Osteoblast (primary cell): Measurements from ENCODE around the gene GRIK4. TPM values are rescaled to one million over a fixed set of nuclear protein-coding genes. Genes with fewer than 3 reads are reported as not detected.
A peak's percentile ranks its signal among the peaks of the same experiment; 100 is the strongest.

ENCODE experiments used
- DNase-seq: peaks from one replicate; pipeline ENCODE4 v3.0.0; 2011; ENCODE audit warnings: low spot score, mixed read lengths; ENCODE audit not compliant: insufficient read length; ENCODE audit errors: missing footprints
- H2AFZ ChIP-seq: 2 replicates; pipeline ENCODE4 v1.6.0; 2011; ENCODE audit warnings: mild to moderate bottlenecking, low read length
- H3K27ac ChIP-seq: 2 replicates; pipeline ENCODE4 v1.5.1; 2011; ENCODE audit warnings: mild to moderate bottlenecking, low read depth, low read length, moderate library complexity
- H3K27me3 ChIP-seq: 2 replicates; pipeline ENCODE4 v1.6.0; 2012; ENCODE audit warnings: mild to moderate bottlenecking, control low read depth, inconsistent platforms, low read length, moderate library complexity; ENCODE audit not compliant: insufficient read depth
- H3K36me3 ChIP-seq: 2 replicates; pipeline ENCODE4 v1.5.1; 2011; ENCODE audit warnings: mild to moderate bottlenecking, low read length, control low read depth, moderate library complexity; ENCODE audit not compliant: insufficient read depth
- H3K4me1 ChIP-seq: 2 replicates; pipeline ENCODE4 v1.5.1; 2011; ENCODE audit warnings: mild to moderate bottlenecking, low read length, control low read depth, moderate library complexity; ENCODE audit not compliant: insufficient read depth
- H3K4me2 ChIP-seq: 2 replicates; pipeline ENCODE4 v1.6.0; 2011; ENCODE audit warnings: mild to moderate bottlenecking, low read length; ENCODE audit not compliant: insufficient read depth
- H3K4me3 ChIP-seq: fragments of 200-600 bp; sonication (generic); 3 replicates; pipeline ENCODE4 v1.5.1; 2012; ENCODE audit warnings: mild to moderate bottlenecking, low read length, inconsistent platforms; ENCODE audit not compliant: insufficient read depth
- H3K79me2 ChIP-seq: 2 replicates; pipeline ENCODE4 v1.6.0; 2012; ENCODE audit warnings: mild to moderate bottlenecking, low read length, control low read depth, inconsistent platforms; ENCODE audit not compliant: insufficient read depth
- H3K9me3 ChIP-seq: 2 replicates; pipeline ENCODE4 v1.5.1; 2011; ENCODE audit warnings: low read depth, low read length, control low read depth
- H4K20me1 ChIP-seq: 2 replicates; pipeline ENCODE4 v1.6.0; 2012; ENCODE audit warnings: mild to moderate bottlenecking, low read length, control low read depth; ENCODE audit not compliant: insufficient read depth
- total RNA-seq: library from RNA; depleted of rRNA; stranded (reverse); fragments of >200 nt; gene quantifications from 2 replicates; pipeline ENCODE4 v1.2.3, GENCODE V29; 2012
- TF ChIP-seq, protein P1 (sequence below): IDR thresholded peaks from 2 replicates; pipeline ENCODE4 v1.5.1; 2011; ENCODE audit warnings: mild to moderate bottlenecking, low read depth, low read length, moderate library complexity; ENCODE audit errors: extremely low read depth

Gene GRIK4
- total RNA-seq, 1 donor: under 0.01 TPM

DNA sequence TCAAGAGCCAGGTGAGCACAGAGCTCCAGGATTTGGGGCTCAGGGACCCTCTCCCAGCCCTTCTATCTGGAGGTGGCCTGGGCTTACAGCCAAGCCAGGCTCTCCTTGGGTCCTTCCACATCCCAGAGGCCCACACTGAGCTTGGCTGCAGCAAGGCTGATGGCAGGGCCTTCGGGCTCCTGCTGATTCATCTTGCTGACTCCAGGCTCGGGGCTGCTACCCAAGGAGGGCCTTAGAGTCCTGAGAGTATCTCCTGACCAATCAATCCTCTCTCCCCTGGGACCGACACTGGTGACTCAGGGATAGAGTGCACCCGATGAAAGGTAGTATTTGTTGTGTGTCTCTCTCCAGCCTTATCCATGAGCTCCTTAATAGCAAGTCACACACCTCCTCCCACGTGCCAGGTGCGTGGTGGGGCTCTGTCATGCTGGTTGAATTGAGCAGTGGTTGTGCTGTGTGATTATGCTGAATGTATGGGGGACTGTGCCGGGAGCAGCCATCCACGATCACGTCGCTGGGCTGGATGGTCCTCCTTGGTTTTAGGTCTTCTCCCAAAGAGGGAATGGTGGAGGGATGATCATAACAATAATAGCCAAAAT lies 62.3 kb downstream of the GRIK4 start:
- no peaks in the 10 kb centered on the region for H3K9me3 ChIP-seq
- H2AFZ ChIP-seq: no peak overlapping the region
- no peak overlapping the region for H3K4me3 ChIP-seq
- H3K79me2 ChIP-seq: no peaks in the 10 kb centered on the region
- no peak for DNase-seq
- H3K27me3 ChIP-seq: peaks cover 4% of the 10 kb centered on the region
- no peak overlapping the region for H3K4me2 ChIP-seq
- H3K4me1 ChIP-seq: no peaks in the 10 kb centered on the region
- TF ChIP-seq, protein P1, sequence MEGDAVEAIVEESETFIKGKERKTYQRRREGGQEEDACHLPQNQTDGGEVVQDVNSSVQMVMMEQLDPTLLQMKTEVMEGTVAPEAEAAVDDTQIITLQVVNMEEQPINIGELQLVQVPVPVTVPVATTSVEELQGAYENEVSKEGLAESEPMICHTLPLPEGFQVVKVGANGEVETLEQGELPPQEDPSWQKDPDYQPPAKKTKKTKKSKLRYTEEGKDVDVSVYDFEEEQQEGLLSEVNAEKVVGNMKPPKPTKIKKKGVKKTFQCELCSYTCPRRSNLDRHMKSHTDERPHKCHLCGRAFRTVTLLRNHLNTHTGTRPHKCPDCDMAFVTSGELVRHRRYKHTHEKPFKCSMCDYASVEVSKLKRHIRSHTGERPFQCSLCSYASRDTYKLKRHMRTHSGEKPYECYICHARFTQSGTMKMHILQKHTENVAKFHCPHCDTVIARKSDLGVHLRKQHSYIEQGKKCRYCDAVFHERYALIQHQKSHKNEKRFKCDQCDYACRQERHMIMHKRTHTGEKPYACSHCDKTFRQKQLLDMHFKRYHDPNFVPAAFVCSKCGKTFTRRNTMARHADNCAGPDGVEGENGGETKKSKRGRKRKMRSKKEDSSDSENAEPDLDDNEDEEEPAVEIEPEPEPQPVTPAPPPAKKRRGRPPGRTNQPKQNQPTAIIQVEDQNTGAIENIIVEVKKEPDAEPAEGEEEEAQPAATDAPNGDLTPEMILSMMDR: no peak
- H3K36me3 ChIP-seq: no peaks in the 10 kb centered on the region
- no peaks in the 10 kb centered on the region for H4K20me1 ChIP-seq
- no peak overlapping the region for H3K27ac ChIP-seq

DNA sequence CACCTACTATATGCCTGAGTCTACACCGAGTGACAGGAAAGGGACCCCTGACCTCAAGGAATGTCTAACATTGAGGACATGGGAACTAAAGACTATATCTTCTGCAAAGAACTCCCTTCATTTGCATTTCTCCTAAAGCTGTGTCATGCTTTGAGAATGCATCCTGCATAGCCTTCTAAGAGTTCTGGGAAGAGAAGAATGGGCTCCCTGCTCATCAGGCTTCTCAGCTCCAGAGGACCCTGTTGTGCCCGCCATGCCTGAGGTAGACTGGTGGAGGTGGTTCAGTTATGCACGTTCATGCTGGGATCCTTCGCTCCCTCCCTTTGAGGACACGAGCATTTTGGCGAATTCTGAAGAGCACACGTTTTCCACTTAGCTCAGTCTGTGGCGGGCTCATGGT lies 63.3 kb downstream of the GRIK4 start:
- Histone ChIP-seq H3K27me3 (peaks cover 4% of the 10 kb centered on the region), H2AFZ (no peak overlapping the region), H3K9me3 (no peaks in the 10 kb centered on the region), H3K4me2 (no peak overlapping the region), H3K4me3 (no peak overlapping the region), H4K20me1 (no peaks in the 10 kb centered on the region), H3K36me3 (no peaks in the 10 kb centered on the region), H3K79me2 (no peaks in the 10 kb centered on the region), H3K27ac (no peak overlapping the region), H3K4me1 (no peaks in the 10 kb centered on the region)
- DNase-seq: peak; percentile 80
- TF ChIP-seq, protein P1: no peak

DNA sequence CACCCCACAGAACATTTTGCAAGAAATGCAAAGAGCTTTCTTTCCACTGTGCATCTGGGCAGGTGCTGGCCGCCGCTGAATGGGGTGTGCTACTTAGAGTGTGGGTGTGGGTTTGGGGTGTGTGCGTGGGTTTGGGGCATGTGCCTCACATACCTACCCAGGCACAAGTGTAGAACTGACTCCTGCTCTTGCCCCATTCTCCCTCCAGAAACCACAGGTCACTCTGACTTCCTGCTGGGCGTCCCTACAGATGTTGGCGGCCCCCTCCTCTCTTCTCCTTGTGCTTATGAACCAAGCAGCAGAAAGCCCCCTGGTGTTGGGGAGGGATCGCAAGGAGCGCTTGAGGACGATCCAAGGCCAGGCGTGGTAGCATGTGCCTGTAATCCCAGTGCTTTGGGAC lies 63.9 kb downstream of the GRIK4 start:
- Histone ChIP-seq H3K4me1 (no peaks in the 10 kb centered on the region), H3K36me3 (no peaks in the 10 kb centered on the region)

DNA sequence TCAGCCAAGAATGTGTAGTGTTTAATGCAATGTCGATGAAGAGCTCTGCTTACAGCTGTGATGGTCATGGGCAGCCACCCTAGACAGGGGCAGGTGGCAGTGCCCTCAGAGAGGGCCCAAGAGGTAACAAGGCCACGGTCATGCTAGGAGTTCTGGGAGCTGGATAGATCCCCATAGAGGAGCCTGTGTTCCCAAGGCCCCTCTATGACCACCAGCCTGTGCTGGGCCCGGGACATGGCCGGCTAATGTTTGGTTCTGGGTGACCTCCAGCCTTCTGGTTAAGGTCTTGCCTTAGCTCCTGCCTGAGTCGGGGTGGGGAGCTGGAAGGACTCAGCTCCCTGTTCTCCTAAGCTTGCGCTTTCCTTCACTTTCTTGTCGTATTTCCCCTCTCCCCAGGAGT lies 65.1 kb downstream of the GRIK4 start:
- DNase-seq: no peak
- Histone ChIP-seq H2AFZ (no peak overlapping the region), H3K79me2 (no peaks in the 10 kb centered on the region), H3K27ac (no peak overlapping the region), H3K4me1 (no peaks in the 10 kb centered on the region), H3K27me3 (peaks cover 9% of the 10 kb centered on the region), H4K20me1 (no peaks in the 10 kb centered on the region), H3K9me3 (no peaks in the 10 kb centered on the region), H3K36me3 (no peaks in the 10 kb centered on the region), H3K4me2 (no peak overlapping the region), H3K4me3 (no peak overlapping the region)
- TF ChIP-seq, protein P1: no peak

More for the DNA sequence above, 63.9 kb downstream of the GRIK4 start:
- Histone ChIP-seq H3K4me3 (no peak overlapping the region), H3K79me2 (no peaks in the 10 kb centered on the region), H3K9me3 (no peaks in the 10 kb centered on the region), H4K20me1 (no peaks in the 10 kb centered on the region), H3K27me3 (peaks cover 5% of the 10 kb centered on the region), H2AFZ (no peak overlapping the region), H3K4me2 (no peak overlapping the region), H3K27ac (no peak overlapping the region)
- DNase-seq: no peak
- TF ChIP-seq, protein P1: no peak
